IPS-NIHi11 (cell line): ENCODE data around the gene NT5DC3.
A peak's percentile ranks its signal among the peaks of the same experiment; 100 is the strongest.

Source experiments
- DNase-seq: peaks from one replicate; pipeline ENCODE4 v3.0.0; 2012; ENCODE audit warnings: mixed read lengths, low spot score

NT5DC3 gene

GRCh38 chr12:103833095-103833775 lies 7.8 kb downstream of the NT5DC3 start:
- DNase-seq: no peak

DNA sequence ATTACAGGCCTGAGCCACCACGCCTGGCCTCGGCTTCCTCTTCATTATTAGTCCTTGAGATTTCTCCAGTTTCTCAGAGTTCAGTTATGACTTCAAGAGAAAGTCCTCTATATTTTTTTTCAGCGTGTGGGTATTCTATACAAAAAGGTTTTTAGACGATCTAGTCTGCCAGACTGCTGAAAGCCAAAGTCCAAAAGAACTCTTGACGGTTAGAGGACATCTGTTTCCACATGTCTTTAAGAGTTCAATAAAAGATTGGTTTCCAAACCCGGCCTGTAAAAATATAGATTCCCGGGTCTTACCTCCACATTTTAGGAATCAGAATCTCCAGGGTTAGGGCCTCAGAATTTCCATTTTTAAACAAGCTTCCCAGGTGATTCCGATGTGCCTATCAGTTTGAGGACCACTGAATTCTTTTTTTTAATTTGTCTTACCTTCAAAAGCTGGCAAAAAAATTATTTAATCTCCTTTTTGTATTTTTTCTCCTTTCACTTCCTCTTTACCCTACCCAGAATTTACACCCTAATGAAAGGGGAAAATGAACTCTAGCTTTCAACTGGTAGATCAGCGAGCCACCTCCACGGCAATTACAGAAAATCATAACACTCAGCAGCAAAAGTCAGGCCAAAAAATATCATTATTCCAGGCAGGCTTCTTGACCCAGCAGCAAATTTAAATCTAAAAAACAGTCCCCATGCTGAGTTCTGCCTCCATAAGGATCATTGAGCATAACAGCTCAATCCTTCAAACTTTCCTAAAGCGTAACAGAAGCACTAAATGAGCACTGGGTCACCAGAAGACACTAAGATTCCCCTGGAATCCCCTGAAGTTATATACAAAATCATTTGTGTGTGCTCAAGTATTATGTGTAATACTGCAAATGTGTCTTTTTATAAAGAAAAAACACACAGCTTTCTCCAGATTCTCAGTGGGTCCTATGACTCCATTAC lies 8.7 kb downstream of the NT5DC3 start:
- DNase-seq: no peak

DNA sequence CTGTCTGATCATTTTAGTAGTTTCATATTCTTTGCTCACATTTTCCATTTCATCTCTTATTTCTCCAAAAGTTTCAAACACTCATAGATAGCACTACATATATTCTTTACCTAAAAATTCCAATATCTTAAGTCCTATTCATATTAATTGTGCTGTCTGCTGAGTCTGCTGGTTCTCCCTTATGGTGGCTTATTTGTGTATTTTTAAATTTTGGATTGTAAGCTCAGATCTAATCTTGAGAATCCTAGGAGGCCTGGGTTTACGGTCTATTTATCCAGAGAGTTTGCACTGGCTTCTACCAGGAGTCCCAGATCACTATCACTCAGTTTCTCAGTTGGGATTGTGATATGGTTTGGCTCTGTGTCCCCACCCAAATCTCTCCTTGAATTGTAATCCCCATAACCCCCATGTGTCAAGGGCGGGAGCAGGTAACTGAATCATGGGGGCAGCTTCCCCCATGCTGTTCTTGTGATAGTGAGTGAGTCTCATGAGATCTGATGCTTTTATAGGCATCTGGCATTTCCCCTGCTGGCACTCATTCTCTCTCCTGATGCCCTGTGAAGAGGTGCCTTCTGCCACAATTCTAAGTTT lies 10.2 kb downstream of the NT5DC3 start:
- no peak for DNase-seq

DNA sequence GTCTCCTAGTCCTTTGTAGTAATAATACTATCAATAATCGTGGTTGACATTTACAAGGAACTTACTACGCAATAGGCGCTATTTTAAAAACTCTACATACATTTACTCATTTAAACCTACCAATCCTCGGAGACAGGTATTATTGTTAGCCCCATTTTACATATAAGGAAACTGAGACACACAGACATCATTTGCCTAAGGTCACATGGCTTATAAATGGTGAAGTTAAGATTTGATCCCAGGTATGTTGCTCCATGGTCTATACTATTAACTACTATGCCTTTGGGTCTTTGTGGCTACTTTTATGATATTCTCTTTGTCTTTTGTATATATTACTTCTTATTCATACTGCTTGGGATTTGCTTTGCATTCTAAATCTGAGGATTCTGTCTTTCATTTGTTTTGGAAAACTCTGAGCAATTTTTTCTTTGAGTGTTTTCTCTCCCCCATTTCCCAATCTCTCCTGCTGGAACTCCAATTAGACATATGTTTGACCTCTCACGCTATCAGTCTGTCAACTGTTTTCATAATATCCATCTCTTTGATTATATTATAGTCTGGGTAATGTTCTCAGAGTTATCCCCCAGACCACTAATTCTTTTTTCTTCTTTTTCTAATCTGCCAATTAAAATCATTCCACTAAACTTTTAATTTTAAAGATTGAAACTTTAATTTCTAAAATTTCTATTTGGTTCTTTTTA lies 10.9 kb downstream of the NT5DC3 start:
- DNase-seq: no peak

GRCh38 chr12:103829092-103829491 lies 11.9 kb downstream of the NT5DC3 start:
- DNase-seq: no peak

GRCh38 chr12:103827911-103828391 lies 13.1 kb downstream of the NT5DC3 start:
- no peak for DNase-seq

- DNase-seq: no peak
Measured at GRCh38 chr12:103824845-103825244, 16.2 kb downstream of the NT5DC3 start.

DNA sequence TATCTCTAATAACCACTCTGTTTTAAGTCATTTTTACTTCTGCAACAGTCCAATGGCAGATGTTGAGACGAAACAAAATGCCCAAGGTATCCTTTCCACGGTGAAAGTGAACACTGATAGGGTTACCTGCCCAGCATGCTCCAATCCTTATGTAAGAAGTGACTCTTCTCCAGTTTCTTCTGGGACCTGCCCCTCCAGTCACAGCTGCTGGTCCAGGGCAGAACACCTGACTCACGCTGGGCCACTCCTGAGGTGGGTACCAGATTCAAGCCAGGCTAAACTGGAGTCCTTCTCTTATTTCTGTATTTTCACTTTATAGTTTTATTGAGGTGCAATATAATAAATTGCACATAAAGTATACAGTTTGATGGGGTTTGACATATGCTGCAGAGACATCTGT lies 16.7 kb downstream of the NT5DC3 start:
- peak; percentile 24 for DNase-seq

DNA sequence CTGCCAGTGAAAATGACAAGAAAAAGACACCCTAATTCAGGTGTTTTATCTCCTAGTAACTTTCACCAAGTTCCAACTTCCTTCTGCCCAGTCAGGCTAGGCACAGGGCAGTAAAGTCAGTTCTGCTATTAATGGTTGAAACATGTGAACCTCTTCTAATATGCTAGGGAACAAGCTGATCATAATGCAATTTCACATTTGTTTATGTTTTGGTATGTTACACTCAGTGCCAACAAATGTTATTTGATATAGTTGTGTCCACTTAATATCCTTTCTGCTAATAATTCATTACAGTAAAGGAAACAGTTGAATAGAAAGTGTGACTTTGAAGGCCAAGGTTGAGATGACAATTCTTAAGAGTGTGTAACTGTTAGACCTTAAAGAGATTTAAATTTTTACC lies 17.2 kb downstream of the NT5DC3 start:
- no peak for DNase-seq

- DNase-seq: no peak
Measured at GRCh38 chr12:103821773-103822172, 19.3 kb downstream of the NT5DC3 start.

DNA sequence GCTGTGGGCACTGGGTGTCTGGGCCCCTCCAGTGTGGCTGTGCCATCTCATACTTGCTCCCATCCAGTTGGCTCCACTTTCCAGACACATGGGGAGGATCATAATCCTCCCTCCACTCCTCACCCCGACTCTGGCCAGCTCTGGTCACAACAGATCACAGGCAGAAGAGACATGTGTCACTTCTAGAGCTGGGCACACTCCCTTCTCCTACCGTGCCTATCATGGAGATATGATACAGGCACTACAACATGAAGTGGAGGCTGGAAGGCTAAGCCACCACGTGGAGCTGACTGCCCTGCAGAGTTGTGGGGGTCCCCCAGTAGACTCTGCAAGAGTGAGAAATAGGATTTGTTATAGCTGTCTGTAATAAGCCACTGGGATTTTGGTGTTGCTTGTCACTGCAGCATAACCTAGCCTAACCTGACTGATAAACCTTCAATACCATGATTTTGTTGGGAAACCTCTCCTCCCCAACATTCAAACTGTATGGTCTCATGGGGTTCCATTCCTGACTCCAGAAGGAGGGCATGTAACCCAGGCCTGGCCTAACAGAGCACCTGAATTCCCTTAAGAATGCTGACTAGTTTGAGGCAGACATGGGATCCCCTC lies 20.0 kb downstream of the NT5DC3 start:
- no peak for DNase-seq

GRCh38 chr12:103820361-103820760 lies 20.7 kb downstream of the NT5DC3 start:
- DNase-seq: no peak

- no peak for DNase-seq
Measured at GRCh38 chr12:103819892-103820291, 21.1 kb downstream of the NT5DC3 start.

- no peak for DNase-seq
Measured at GRCh38 chr12:103819312-103819711, 21.7 kb downstream of the NT5DC3 start.

DNA sequence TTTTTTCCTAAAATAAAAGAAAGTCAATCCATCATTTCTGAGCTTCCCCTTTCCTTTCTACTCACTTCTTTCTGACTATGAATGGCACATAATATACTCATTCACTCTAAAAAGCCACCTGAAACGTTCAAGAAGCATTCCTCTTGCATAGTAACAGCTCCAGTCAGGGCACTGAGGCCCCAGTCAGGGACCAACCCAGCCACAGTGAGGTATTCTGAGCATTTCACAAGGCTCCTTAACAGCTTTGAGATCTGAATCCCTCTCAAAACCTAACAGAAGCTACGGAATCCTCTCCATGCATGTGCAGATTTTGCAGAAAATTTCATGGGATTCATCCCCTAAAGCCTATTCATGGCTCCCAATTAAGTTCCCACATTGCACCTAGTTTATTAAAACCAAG lies 23.2 kb downstream of the NT5DC3 start:
- no peak for DNase-seq

- DNase-seq: no peak
Measured at GRCh38 chr12:103816663-103817062, 24.4 kb downstream of the NT5DC3 start.

DNA sequence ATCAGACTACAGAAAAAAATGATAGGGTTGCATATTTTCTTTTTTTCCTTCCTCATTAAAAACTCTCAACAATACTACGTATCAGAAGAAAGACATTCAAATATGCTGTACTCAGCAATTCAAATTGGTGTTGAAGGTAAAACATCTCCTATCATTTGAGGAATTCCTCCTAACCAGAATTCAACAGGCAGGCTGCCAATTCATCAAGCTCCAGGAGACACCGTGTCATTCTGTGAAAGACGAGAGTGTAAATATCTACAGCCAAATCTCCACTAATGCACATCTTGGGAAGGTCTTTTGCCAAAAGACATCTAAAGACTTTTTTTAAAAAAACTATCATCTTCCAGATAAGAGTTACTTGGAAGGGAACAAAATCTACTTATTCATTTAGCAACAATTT lies 26.6 kb downstream of the NT5DC3 start:
- no peak for DNase-seq

DNA sequence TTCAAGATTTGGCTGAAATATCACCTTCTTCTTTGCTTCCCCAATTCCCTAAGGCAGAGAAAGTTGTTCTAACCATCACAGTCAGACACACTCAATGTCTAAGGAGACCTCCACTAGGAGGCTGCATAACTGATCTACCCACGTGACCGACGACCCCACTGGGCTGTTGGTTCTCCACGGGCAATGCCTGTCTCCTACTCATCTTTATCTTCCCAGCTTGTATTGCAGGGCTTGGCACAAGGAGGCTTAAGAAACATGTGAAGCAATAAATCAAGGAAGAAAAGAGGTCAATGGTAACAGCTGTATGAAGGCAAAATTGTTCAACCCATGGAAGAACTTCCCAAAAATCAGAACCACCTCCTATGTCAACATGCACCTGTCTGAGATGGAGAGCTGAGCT lies 27.1 kb downstream of the NT5DC3 start:
- no peak for DNase-seq

- DNase-seq: no peak
Measured at GRCh38 chr12:103813426-103813825, 27.6 kb downstream of the NT5DC3 start.

GRCh38 chr12:103812789-103813188 lies 28.2 kb downstream of the NT5DC3 start:
- no peak for DNase-seq

DNA sequence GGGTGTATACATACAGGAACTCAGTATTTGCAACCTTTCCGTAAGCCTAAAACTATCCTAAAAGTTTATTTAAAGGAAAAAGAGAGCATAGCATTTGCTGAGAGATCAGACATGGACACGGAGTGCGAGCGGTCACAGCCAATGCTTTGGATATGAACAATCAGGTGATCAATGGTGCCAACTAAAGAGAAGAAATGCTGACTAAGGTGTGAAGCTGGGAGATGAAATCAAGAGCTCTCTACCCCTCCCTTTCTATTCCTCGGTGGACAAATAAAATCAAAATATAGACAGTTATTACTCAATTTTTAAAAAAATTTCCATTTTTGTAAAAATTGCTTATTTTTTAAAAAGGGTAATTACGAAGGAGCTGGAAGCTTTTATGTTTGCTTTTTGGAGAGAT lies 29.2 kb downstream of the NT5DC3 start:
- DNase-seq: no peak

DNA sequence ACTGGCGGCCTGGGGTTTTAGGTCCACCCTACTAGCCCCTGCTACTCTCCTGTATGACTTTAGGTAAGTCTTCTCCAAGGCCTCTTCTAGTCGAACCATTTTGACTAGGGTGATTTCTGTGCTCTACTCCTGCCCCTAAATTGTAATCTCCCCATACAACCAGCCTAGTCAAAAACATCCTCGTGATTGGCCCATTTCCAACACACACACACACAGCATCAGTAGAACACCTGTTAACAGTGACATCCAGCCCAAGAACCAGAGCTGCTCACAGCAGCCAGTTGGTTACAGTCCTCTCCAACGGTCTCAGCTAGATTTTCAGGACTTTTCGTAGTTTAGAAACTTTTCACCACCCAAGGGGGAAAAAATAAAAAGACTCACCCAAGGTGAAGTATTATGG lies 30.9 kb downstream of the NT5DC3 start:
- no peak for DNase-seq
